Inflammatory macrophage treated with lipopolysaccharide for 1 hour (primary cell): ENCODE data around the gene RAD51B.

Experiments
- DNase-seq, 2 donors: peaks; one replicate each; pipeline ENCODE4 v3.0.0-alpha.2; 2020 to 2022

Gene RAD51B

GRCh38 chr14:68124050-68124449 is 304.5 kb downstream of the RAD51B start:
- no peak for DNase-seq

- peak in 1 of 2 donors; percentile 65 for DNase-seq
Measured at GRCh38 chr14:68124979-68125731, 305.6 kb downstream of the RAD51B start.

GRCh38 chr14:68127166-68127565 is 307.6 kb downstream of the RAD51B start:
- DNase-seq, result no peak

GRCh38 chr14:68131907-68132306 is 312.3 kb downstream of the RAD51B start:
- no peak for DNase-seq

- DNase-seq, result no peak
Measured at GRCh38 chr14:68132563-68133121, 313.1 kb downstream of the RAD51B start.

- no peak for DNase-seq
Measured at GRCh38 chr14:68133856-68134255, 314.3 kb downstream of the RAD51B start.

GRCh38 chr14:68135028-68135427 is 315.4 kb downstream of the RAD51B start:
- DNase-seq, result no peak

GRCh38 chr14:68135566-68135965 is 316.0 kb downstream of the RAD51B start:
- DNase-seq, result no peak

- DNase-seq, result peak; percentile 32 to 41
Measured at GRCh38 chr14:68137704-68138619, 318.4 kb downstream of the RAD51B start.

GRCh38 chr14:68139431-68140075 is 320.0 kb downstream of the RAD51B start:
- no peak for DNase-seq

GRCh38 chr14:68140076-68140741 is 320.6 kb downstream of the RAD51B start:
- no peak for DNase-seq

- DNase-seq, result no peak
Measured at GRCh38 chr14:68140806-68141205, 321.2 kb downstream of the RAD51B start.

GRCh38 chr14:68141281-68142088 is 321.9 kb downstream of the RAD51B start:
- no peak for DNase-seq

- DNase-seq, result no peak
Measured at GRCh38 chr14:68143341-68143841, 323.8 kb downstream of the RAD51B start.

GRCh38 chr14:68144051-68144681 is 324.6 kb downstream of the RAD51B start:
- no peak for DNase-seq

GRCh38 chr14:68145036-68145435 is 325.5 kb downstream of the RAD51B start:
- DNase-seq, result no peak

GRCh38 chr14:68145539-68145938 is 326.0 kb downstream of the RAD51B start:
- DNase-seq, result no peak

- no peak for DNase-seq
Measured at GRCh38 chr14:68146818-68147217, 327.2 kb downstream of the RAD51B start.

GRCh38 chr14:68147303-68147702 is 327.7 kb downstream of the RAD51B start:
- no peak for DNase-seq

GRCh38 chr14:68148276-68148675 is 328.7 kb downstream of the RAD51B start:
- no peak for DNase-seq

- DNase-seq, result no peak
Measured at GRCh38 chr14:68148763-68149162, 329.2 kb downstream of the RAD51B start.
